ENCODE data around the gene SPRR5.
A peak's percentile ranks its signal among the peaks of the same experiment; 100 is the strongest.

The SPRR5 gene

GRCh38 chr1:152967201-152967600 is 20.2 kb downstream of the SPRR5 start:
- no peaks in the 10 kb centered on the region for H3K9me3 ChIP-seq (ENCODE audit: insufficient read depth, low read length)
- H2AFZ ChIP-seq (ENCODE audit: low read depth, low read length), result no peak overlapping the region
- peaks cover 31% of the 10 kb centered on the region for H3K27me3 ChIP-seq (ENCODE audit: low read depth, low read length)
- H3K36me3 ChIP-seq (replicated peaks; ENCODE audit: low read depth, low read length), result no peaks in the 10 kb centered on the region
- peak overlapping the region; percentile 56 for H3K4me3 ChIP-seq (ENCODE audit: low read length)
- peaks cover 49% of the 10 kb centered on the region for H3K4me1 ChIP-seq (ENCODE audit: low read length)
- H3K4me2 ChIP-seq (ENCODE audit: low read length), result peak overlapping the region; percentile 71
- peak overlapping the region; percentile 69 for H3K27ac ChIP-seq (ENCODE audit: low read length)
- H3K79me2 ChIP-seq (ENCODE audit: low read length), result no peaks in the 10 kb centered on the region
- no peaks in the 10 kb centered on the region for H4K20me1 ChIP-seq (ENCODE audit: insufficient read depth, low read length)
- TF ChIP-seq EZH2phosphoT487 (IDR thresholded peaks at IDR 0.05; ENCODE audit: low read depth) (no peak), CTCF (IDR thresholded peaks at IDR 0.05; ENCODE audit: low read depth, low read length) (no peak)
- H3K9ac ChIP-seq (ENCODE audit: low read length), result peak overlapping the region; percentile 24; the same call in 1 of the 2 replicates

- Histone ChIP-seq H3K9ac (ENCODE audit: low read length) (no peak overlapping the region), H3K27me3 (ENCODE audit: low read depth, low read length) (peaks cover 37% of the 10 kb centered on the region), H3K79me2 (ENCODE audit: low read length) (no peaks in the 10 kb centered on the region), H3K4me2 (ENCODE audit: low read length) (peak overlapping the region; percentile 71), H3K36me3 (replicated peaks; ENCODE audit: low read depth, low read length) (no peaks in the 10 kb centered on the region), H3K9me3 (ENCODE audit: insufficient read depth, low read length) (no peaks in the 10 kb centered on the region), H4K20me1 (ENCODE audit: insufficient read depth, low read length) (no peaks in the 10 kb centered on the region), H3K4me3 (ENCODE audit: low read length) (peak overlapping the region; percentile 56), H2AFZ (ENCODE audit: low read depth, low read length) (0 out of 2 replicates have a peak overlapping the region, but pooled peaks have one; percentile 1), H3K27ac (ENCODE audit: low read length) (peak overlapping the region; percentile 69), H3K4me1 (ENCODE audit: low read length) (peaks cover 49% of the 10 kb centered on the region)
- TF ChIP-seq EZH2phosphoT487 (IDR thresholded peaks at IDR 0.05; ENCODE audit: low read depth) (no peak), CTCF (IDR thresholded peaks at IDR 0.05; ENCODE audit: low read depth, low read length) (no peak)
Measured at GRCh38 chr1:152968248-152968647, 21.2 kb downstream of the SPRR5 start.

- Histone ChIP-seq H2AFZ (ENCODE audit: low read depth, low read length) (no peak overlapping the region), H3K27ac (ENCODE audit: low read length) (peak overlapping the region; percentile 69; the same call in 1 of the 2 replicates), H3K9me3 (ENCODE audit: insufficient read depth, low read length) (no peaks in the 10 kb centered on the region), H3K79me2 (ENCODE audit: low read length) (no peaks in the 10 kb centered on the region), H3K4me2 (ENCODE audit: low read length) (peak overlapping the region; percentile 71), H3K27me3 (ENCODE audit: low read depth, low read length) (peaks cover 40% of the 10 kb centered on the region), H4K20me1 (ENCODE audit: insufficient read depth, low read length) (no peaks in the 10 kb centered on the region), H3K36me3 (replicated peaks; ENCODE audit: low read depth, low read length) (no peaks in the 10 kb centered on the region), H3K4me3 (ENCODE audit: low read length) (peak overlapping the region; percentile 56; the same call in 1 of the 2 replicates), H3K9ac (ENCODE audit: low read length) (no peak overlapping the region), H3K4me1 (ENCODE audit: low read length) (peaks cover 49% of the 10 kb centered on the region)
- TF ChIP-seq CTCF (IDR thresholded peaks at IDR 0.05; ENCODE audit: low read depth, low read length), result no peak
Measured at GRCh38 chr1:152969036-152969435, 22.0 kb downstream of the SPRR5 start.

- no peak within 1 kb of the TSS for H3K4me3 ChIP-seq (ENCODE audit: low read length)
- H3K27ac ChIP-seq (ENCODE audit: low read length), result no peak within 1 kb of the TSS
- no peak within 1 kb of the TSS for H2AFZ ChIP-seq (ENCODE audit: low read depth, low read length)
- H4K20me1 ChIP-seq (ENCODE audit: insufficient read depth, low read length), result no peaks in the 10 kb centered on the region
- no peaks in the 10 kb centered on the region for H3K9me3 ChIP-seq (ENCODE audit: insufficient read depth, low read length)
- H3K79me2 ChIP-seq (ENCODE audit: low read length), result no peaks in the 10 kb centered on the region
- H3K9ac ChIP-seq (ENCODE audit: low read length), result no peak within 1 kb of the TSS
- peak within 1 kb of the TSS; percentile 71 for H3K4me2 ChIP-seq (ENCODE audit: low read length)
- no peaks in the 10 kb centered on the region for H3K36me3 ChIP-seq (replicated peaks; ENCODE audit: low read depth, low read length)
- TF ChIP-seq EZH2phosphoT487 (IDR thresholded peaks at IDR 0.05; ENCODE audit: low read depth), result no peak
- no peak for TF ChIP-seq CTCF (IDR thresholded peaks at IDR 0.05; ENCODE audit: low read depth, low read length)
- peaks cover 49% of the 10 kb centered on the region for H3K4me1 ChIP-seq (ENCODE audit: low read length)
- peaks cover 37% of the 10 kb centered on the region for H3K27me3 ChIP-seq (ENCODE audit: low read depth, low read length)
Measured at GRCh38 chr1:152970495-152970894, 23.5 kb downstream of the SPRR5 start, which contains the start of gene SPRR4. Gene SPRR4, plus strand, starts transcription at chr1:152970648. Its CDS starts 1,243 bp downstream, at chr1:152971891.
